ENCODE data around the gene P2RY12. TPM values are rescaled to one million over a fixed set of nuclear protein-coding genes. Genes with fewer than 3 reads are reported as not detected.

P2RY12 gene
- total and polyA plus RNA-seq, 2 of the 8 experiments (the other 6 are each of a cell fraction or from before 2014, with no cell fraction given), result not detected

DNA sequence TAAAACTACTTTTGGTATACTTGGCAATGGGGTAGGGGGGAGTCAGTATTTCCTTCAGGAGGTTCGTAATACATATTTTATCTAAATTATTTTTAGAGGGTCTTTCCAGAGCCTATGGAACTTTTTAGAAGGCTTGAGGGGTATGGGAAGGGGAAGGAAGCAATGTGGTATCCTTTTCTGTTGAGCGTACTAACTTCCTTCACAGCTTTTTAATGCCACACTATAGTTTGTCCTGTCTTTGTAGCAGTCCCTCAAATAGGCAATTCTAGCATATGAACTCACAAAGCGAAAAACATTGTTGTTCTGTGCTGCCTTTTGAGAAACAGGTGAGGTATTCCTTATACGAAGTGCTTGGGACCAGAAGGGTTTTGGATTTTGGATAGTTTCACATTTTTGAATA, 32.9 kb downstream of the P2RY12 start:
- peaks cover 0 to 10% (median 5%) of the 10 kb centered on the region in 4 experiments; a peak in 3 of 7 replicates for H3K4me1 ChIP-seq (replicated peaks in 1 of 4; ENCODE audit: control insufficient read depth in 3 of 4, insufficient read depth in 4 of 4, low read length in 3 of 4)
- H2BK20ac ChIP-seq (ENCODE audit: low read length), result no peak overlapping the region
- H3K4ac ChIP-seq (replicated peaks; ENCODE audit: insufficient read length, low read depth, low read length), result no peak overlapping the region
- H3K18ac ChIP-seq (ENCODE audit: extremely low read depth, low read length), result no peak overlapping the region
- H3K79me2 ChIP-seq (ENCODE audit: control insufficient read depth in 1 of 2, insufficient read depth in 2 of 2, low read length in 2 of 2), result no peaks in the 10 kb centered on the region
- H3K79me1 ChIP-seq (ENCODE audit: low read depth, low read length), result no peaks in the 10 kb centered on the region
- DNase-seq (ENCODE audit: low read depth in 1 of 2, low spot score in 2 of 2), result no peak
- H2AK5ac ChIP-seq (ENCODE audit: low read depth, low read length), result no peak overlapping the region
- POLR2A ChIA-PET (ENCODE audit: partially characterized antibody), result no interaction called here
- no peak overlapping the region for H3K23ac ChIP-seq (ENCODE audit: insufficient read length)
- H3K9me3 ChIP-seq (ENCODE audit: insufficient read depth in 2 of 2, low read depth in 1 of 2, low read length in 1 of 2), result no peaks in the 10 kb centered on the region
- H3K4me3 ChIP-seq (ENCODE audit: extremely low read depth in 1 of 4, insufficient read depth in 2 of 4, low read depth in 3 of 4, low read length in 4 of 4), result no peak overlapping the region
- H3K9ac ChIP-seq (replicated peaks in 1 of 4; ENCODE audit: extremely low read depth in 1 of 4, low read depth in 3 of 4, low read length in 3 of 4), result no peak overlapping the region
- H2BK12ac ChIP-seq (ENCODE audit: low read depth, low read length), result no peak overlapping the region
- H4K8ac ChIP-seq (ENCODE audit: extremely low read depth, insufficient read depth, low read length), result no peak overlapping the region
- H4K20me1 ChIP-seq (replicated peaks in 1 of 2; ENCODE audit: control insufficient read depth in 1 of 2, insufficient read depth in 2 of 2, low read length in 2 of 2), result no peaks in the 10 kb centered on the region
- H4K5ac ChIP-seq (ENCODE audit: insufficient read length, low read depth, low read length), result no peak overlapping the region
- no peak overlapping the region for H3K4me2 ChIP-seq (ENCODE audit: insufficient read depth in 1 of 2, low read depth in 2 of 2, low read length in 2 of 2)
- FAIRE-seq, result no peak
- H3K36me3 ChIP-seq (ENCODE audit: control insufficient read depth in 2 of 4, insufficient read depth in 4 of 4, low read length in 3 of 4), result peaks cover 0 to 7% (median 4%) of the 10 kb centered on the region in 4 experiments; a peak in 4 of 8 replicates
- H2BK5ac ChIP-seq (ENCODE audit: low read depth, low read length), result no peak overlapping the region
- no peak overlapping the region for H2BK120ac ChIP-seq (replicated peaks; ENCODE audit: low read depth, low read length)
- CTCF ChIA-PET (ENCODE audit: partially characterized antibody), result interaction anchor here (1.1 to 1.6 kb wide), 2 partner anchors 16 to 27 kb away, joined by 3 read pairs; no protein-coding TSS in a partner anchor
- WGBS, 2 experiments (ENCODE audit: extremely low coverage in 1 of 2, insufficient coverage in 1 of 2, insufficient read length in 1 of 2, insufficient replicate concordance in 2 of 2, low coverage in 1 of 2, low lambda C conversion rate in 2 of 2, missing lambda C conversion rate in 1 of 2), result 87% methylated on average over 4 of the region's 4 CpGs; no CpG with 5 or more reads in 1 of the 2 experiments
- no peaks in the 10 kb centered on the region for H3K27me3 ChIP-seq (replicated peaks in 1 of 4; ENCODE audit: control insufficient read depth in 3 of 4, extremely low read depth in 1 of 4, insufficient read depth in 3 of 4, low read length in 3 of 4)
- H3K23me2 ChIP-seq (ENCODE audit: low read depth, low read length), result no peaks in the 10 kb centered on the region
- H4K91ac ChIP-seq (replicated peaks; ENCODE audit: insufficient read length, low read length), result no peak overlapping the region
- no peak overlapping the region for H2BK15ac ChIP-seq (ENCODE audit: low read length)
- H3K14ac ChIP-seq (ENCODE audit: insufficient read length), result no peak overlapping the region
- H2AFZ ChIP-seq (ENCODE audit: low read length), result no peak overlapping the region
- H3K56ac ChIP-seq (replicated peaks; ENCODE audit: insufficient read length, low read depth, low read length), result no peak overlapping the region
- H3K27ac ChIP-seq (ENCODE audit: low read depth, low read length), result no peak overlapping the region
- TF ChIP-seq JUND (IDR thresholded peaks at IDR 0.05; ENCODE audit: low read length), result no peak
- no peak for TF ChIP-seq POU5F1 (IDR thresholded peaks at IDR 0.05; ENCODE audit: low read depth, low read length)
- no peak for TF ChIP-seq CBX5 (IDR thresholded peaks at IDR 0.05; ENCODE audit: low read depth, low read length)
- no peak for TF ChIP-seq ZNF274 (IDR thresholded peaks at IDR 0.05; ENCODE audit: borderline replicate concordance, extremely low read depth, low read length)
- TF ChIP-seq NRF1 (IDR thresholded peaks at IDR 0.05; ENCODE audit: low read depth, low read length), result no peak
- no peak for TF ChIP-seq KDM4A (IDR thresholded peaks at IDR 0.05; ENCODE audit: low read depth, low read length, severe bottlenecking)
- TF ChIP-seq BACH1 (IDR thresholded peaks at IDR 0.05; ENCODE audit: low read length), result no peak

All from H1 (cell line).